Keratinocyte (primary cell): Measurements from ENCODE around the gene IFITM10. TPM values are rescaled to one million over a fixed set of nuclear protein-coding genes. Genes with fewer than 3 reads are reported as not detected.

Experiments
- DNase-seq: peaks from one replicate; pipeline ENCODE4 v3.0.0-alpha.2; 2011; ENCODE audit warnings: low read depth, missing footprints, low spot score
- FAIRE-seq: peaks from 2 replicates; lab custom pipeline; 2011; peaks lifted over from hg19 to GRCh38; lab: Jason Lieb, UNC
- H2AFZ ChIP-seq: 2 replicates; pipeline ENCODE4 v1.6.0; 2012; ENCODE audit warnings: low read length, control low read depth, inconsistent platforms; ENCODE audit not compliant: control insufficient read depth
- H3K27ac ChIP-seq: 2 replicates; pipeline ENCODE4 v1.5.1; 2011; ENCODE audit warnings: low read length; ENCODE audit not compliant: control insufficient read depth, insufficient read depth
- H3K27me3 ChIP-seq: 3 replicates; pipeline ENCODE4 v1.6.0; 2011; ENCODE audit warnings: low read length; ENCODE audit not compliant: control insufficient read depth, insufficient read depth; ENCODE audit errors: extremely low read depth
- H3K36me3 ChIP-seq, 2 experiments: 2 replicates in 1 of 2; 3 replicates in 1 of 2; pipeline ENCODE4 v1.5.1; 2011; ENCODE audit warnings: low read length in 2 of 2, mild to moderate bottlenecking in 1 of 2; ENCODE audit not compliant: control insufficient read depth in 2 of 2, insufficient read depth in 2 of 2; ENCODE audit errors: extremely low read depth in 1 of 2
- H3K4me1 ChIP-seq: 3 replicates; pipeline ENCODE4 v1.5.1; 2011; ENCODE audit warnings: low read length; ENCODE audit not compliant: control insufficient read depth, insufficient read depth; ENCODE audit errors: extremely low read depth
- H3K4me2 ChIP-seq: 3 replicates; pipeline ENCODE4 v1.6.0; 2011; ENCODE audit warnings: low read depth, low read length; ENCODE audit not compliant: control insufficient read depth, insufficient read depth; ENCODE audit errors: extremely low read depth
- H3K4me3 ChIP-seq, 3 experiments: fragments of 200-600 bp in 1 of 3; sonication (generic) in 1 of 3; 2 replicates in 2 of 3; 3 replicates in 1 of 3; pipeline ENCODE4 v1.5.1; 2011 to 2016; ENCODE audit warnings: low read length in 3 of 3, mild to moderate bottlenecking in 3 of 3, control low read depth in 2 of 3, inconsistent platforms in 1 of 3, low read depth in 1 of 3, mixed read lengths in 1 of 3, mixed run types in 1 of 3, moderate library complexity in 1 of 3; ENCODE audit not compliant: control insufficient read depth in 2 of 3, insufficient read depth in 2 of 3; ENCODE audit errors: extremely low read depth in 1 of 3
- H3K79me2 ChIP-seq: 2 replicates; pipeline ENCODE4 v1.6.0; 2012; ENCODE audit warnings: low read length; ENCODE audit not compliant: control insufficient read depth, insufficient read depth
- H3K9ac ChIP-seq: 3 replicates; pipeline ENCODE4 v1.6.0; 2011; ENCODE audit warnings: low read length; ENCODE audit not compliant: control insufficient read depth, insufficient read depth; ENCODE audit errors: extremely low read depth
- H3K9me1 ChIP-seq: 3 replicates; pipeline ENCODE4 v1.6.0; 2011; ENCODE audit warnings: low read length; ENCODE audit not compliant: control insufficient read depth, insufficient read depth; ENCODE audit errors: extremely low read depth
- H3K9me3 ChIP-seq: 2 replicates; pipeline ENCODE4 v1.5.1; 2012; ENCODE audit warnings: low read depth, low read length; ENCODE audit not compliant: control insufficient read depth
- H4K20me1 ChIP-seq: 3 replicates; pipeline ENCODE4 v1.6.0; 2011; ENCODE audit warnings: low read length; ENCODE audit not compliant: control insufficient read depth, insufficient read depth; ENCODE audit errors: extremely low read depth
- EZH2 ChIP-seq: IDR thresholded peaks from one replicate; pipeline ENCODE4 v1.6.1; 2012; ENCODE audit warnings: inconsistent platforms, mild to moderate bottlenecking, low read length, moderate library complexity
- dilution Hi-C: fragments of 300-500 bp; cut with MboI; formaldehyde crosslinking; loops from one replicate; pipeline ENCODE4 v1.7.0; 2020; ENCODE audit warnings: low sequenced_read_pairs; ENCODE audit not compliant: extremely low pct_ligation_motif_present
- polyA plus RNA-seq, 5 experiments: library from polyadenylated mRNA; depleted of rRNA in 3 of 5; stranded (reverse) in 3 of 5; stranded (forward) in 1 of 5; unstranded in 1 of 5; fragments of >200 nt; gene quantifications; 1 replicate in 1 of 5; 2 replicates in 3 of 5; 3 replicates in 1 of 5; pipeline versions ENCODE4 v1.2.1 to v1.2.3, GENCODE V29; 2011 to 2012; ENCODE audit warnings: missing spikeins in 2 of 5, low read depth in 1 of 5, low replicate concordance in 1 of 5
- TF ChIP-seq, protein P1 (sequence below), 3 experiments: IDR thresholded peaks in 1 of 3; conservative IDR thresholded peaks in 1 of 3; optimal IDR thresholded peaks in 1 of 3; 2 replicates in 2 of 3; 3 replicates in 1 of 3; pipeline versions ENCODE3 to v1.5.1; 2011; ENCODE audit warnings: low read length in 3 of 3, mild to moderate bottlenecking in 3 of 3, moderate library complexity in 2 of 3, control low read depth in 1 of 3, inconsistent platforms in 1 of 3; ENCODE audit not compliant: insufficient read depth in 2 of 3; ENCODE audit errors: extremely low read depth in 1 of 3

Gene IFITM10
- polyA plus RNA-seq, 1 donor (not counting 4 experiments of a cell fraction or from before 2014, with no cell fraction given), result 0.14 TPM

DNA sequence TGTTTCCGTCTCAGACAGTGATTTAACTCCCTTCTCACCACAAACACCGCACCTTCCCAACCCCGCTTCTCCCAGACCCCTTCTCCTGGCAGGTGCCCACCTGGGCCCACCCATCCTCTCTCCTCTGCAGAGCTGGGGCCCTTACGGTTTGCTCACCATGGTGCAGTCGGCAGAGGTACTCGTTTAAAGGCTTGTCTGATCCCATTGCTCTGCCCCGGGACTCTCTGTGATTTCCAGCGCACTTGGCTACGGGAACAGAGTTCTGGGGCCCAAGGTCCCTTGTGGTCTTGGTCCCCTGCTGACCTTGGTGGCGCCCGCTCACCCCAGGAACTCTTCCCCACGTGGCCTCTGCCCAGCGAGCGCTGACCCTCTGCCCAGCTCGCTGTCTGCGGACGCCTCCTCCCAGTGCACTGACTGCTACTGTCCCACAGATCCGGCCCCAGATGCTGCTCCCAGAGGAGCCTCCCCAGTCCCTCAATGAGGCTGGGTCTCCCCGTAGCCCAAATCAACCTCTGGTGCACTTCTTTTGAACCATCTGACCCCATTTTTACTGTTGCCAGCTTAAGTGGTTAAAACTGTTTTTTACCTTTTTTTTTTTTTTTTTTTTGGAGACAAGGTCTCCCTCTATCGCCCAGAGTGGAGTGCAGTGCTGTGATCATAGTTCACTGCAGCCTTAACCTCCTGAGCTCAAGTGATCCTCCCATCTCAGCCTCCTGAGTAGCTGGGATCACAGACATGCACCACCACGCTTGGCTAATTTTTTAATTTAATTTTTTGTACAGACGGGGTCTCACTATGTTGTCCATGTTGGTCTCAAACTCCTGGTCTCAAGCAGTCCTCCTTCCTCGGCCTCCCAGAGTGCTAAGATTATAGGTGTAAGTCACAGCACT is 34.6 kb upstream of the IFITM10 start:
- H3K36me3 ChIP-seq, result no peaks in the 10 kb centered on the region
- DNase-seq, result no peak
- TF ChIP-seq, protein P1, sequence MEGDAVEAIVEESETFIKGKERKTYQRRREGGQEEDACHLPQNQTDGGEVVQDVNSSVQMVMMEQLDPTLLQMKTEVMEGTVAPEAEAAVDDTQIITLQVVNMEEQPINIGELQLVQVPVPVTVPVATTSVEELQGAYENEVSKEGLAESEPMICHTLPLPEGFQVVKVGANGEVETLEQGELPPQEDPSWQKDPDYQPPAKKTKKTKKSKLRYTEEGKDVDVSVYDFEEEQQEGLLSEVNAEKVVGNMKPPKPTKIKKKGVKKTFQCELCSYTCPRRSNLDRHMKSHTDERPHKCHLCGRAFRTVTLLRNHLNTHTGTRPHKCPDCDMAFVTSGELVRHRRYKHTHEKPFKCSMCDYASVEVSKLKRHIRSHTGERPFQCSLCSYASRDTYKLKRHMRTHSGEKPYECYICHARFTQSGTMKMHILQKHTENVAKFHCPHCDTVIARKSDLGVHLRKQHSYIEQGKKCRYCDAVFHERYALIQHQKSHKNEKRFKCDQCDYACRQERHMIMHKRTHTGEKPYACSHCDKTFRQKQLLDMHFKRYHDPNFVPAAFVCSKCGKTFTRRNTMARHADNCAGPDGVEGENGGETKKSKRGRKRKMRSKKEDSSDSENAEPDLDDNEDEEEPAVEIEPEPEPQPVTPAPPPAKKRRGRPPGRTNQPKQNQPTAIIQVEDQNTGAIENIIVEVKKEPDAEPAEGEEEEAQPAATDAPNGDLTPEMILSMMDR (optimal IDR thresholded peaks at IDR 0.05 in 1 of 3, IDR thresholded peaks at IDR 0.05 in 1 of 3, conservative IDR thresholded peaks at IDR 0.05 in 1 of 3; ENCODE audit: extremely low read depth in 1 of 3, insufficient read depth in 2 of 3, low read length in 3 of 3), result no peak
- no peak for TF ChIP-seq EZH2
- H2AFZ ChIP-seq, result no peak overlapping the region
- H3K4me2 ChIP-seq, result no peak overlapping the region
- H3K9me3 ChIP-seq, result no peaks in the 10 kb centered on the region
- H4K20me1 ChIP-seq, result no peaks in the 10 kb centered on the region
- peaks cover 14% of the 10 kb centered on the region for H3K27me3 ChIP-seq
- FAIRE-seq, result no peak
- no peak overlapping the region for H3K4me3 ChIP-seq
- no peaks in the 10 kb centered on the region for H3K9me1 ChIP-seq
- no peaks in the 10 kb centered on the region for H3K4me1 ChIP-seq
- H3K27ac ChIP-seq, result no peak overlapping the region
- dilution Hi-C loops, result no loop called here
- H3K79me2 ChIP-seq, result no peaks in the 10 kb centered on the region
- H3K9ac ChIP-seq, result no peak overlapping the region

DNA sequence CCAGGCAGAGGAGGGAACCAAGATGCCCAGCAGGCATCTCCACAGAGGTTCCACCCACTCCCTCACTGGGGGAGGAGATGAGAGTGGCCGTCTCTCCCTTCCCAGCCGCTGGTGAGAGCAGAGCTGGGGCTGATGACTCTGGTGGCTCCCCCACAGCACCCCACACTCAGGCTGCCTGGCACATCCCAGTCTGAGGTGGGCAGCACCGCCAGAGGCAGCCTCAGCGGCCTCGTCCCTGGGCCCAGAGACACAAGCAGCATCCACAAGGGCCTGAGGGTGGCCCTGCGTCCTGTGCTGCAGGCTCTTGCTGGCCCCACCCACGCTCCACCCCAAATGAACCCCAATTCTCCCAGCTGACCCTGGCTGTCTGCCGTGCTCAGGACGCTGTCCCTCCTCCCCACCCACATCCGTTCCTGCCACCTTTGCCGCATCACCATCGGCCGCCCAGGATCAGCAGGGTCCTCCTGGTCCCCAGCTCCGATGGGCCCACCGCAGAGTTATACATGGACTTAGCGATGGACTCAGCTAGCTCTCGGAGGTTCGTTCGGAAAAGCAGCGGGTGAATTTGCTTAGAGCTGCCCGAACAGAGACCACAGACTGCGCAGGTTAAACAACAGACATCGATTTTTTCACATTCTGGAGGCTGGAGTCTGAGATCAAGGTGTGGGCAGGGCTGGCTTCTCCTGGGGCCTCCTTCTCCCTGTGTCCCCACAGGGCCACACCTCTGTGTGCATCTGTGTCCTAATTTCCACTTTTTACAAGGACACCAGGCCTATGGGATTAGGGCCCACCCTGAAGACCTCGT is 33.5 kb upstream of the IFITM10 start:
- Histone ChIP-seq H3K36me3 (no peaks in the 10 kb centered on the region), H3K4me1 (no peaks in the 10 kb centered on the region), H3K9me1 (no peaks in the 10 kb centered on the region), H3K27ac (no peak overlapping the region), H4K20me1 (no peaks in the 10 kb centered on the region), H3K9ac (no peak overlapping the region), H3K9me3 (no peaks in the 10 kb centered on the region), H2AFZ (no peak overlapping the region), H3K4me2 (no peak overlapping the region), H3K27me3 (peaks cover 21% of the 10 kb centered on the region), H3K4me3 (no peak overlapping the region), H3K79me2 (no peaks in the 10 kb centered on the region)
- DNase-seq, result no peak
- dilution Hi-C loops, result no loop called here
- FAIRE-seq, result no peak
- TF ChIP-seq, protein P1 (optimal IDR thresholded peaks at IDR 0.05 in 1 of 3, IDR thresholded peaks at IDR 0.05 in 1 of 3, conservative IDR thresholded peaks at IDR 0.05 in 1 of 3; ENCODE audit: extremely low read depth in 1 of 3, insufficient read depth in 2 of 3, low read length in 3 of 3), result no peak
- no peak for TF ChIP-seq EZH2
